ENCODE measurements around the gene EXOC2.

EXOC2 gene

DNA sequence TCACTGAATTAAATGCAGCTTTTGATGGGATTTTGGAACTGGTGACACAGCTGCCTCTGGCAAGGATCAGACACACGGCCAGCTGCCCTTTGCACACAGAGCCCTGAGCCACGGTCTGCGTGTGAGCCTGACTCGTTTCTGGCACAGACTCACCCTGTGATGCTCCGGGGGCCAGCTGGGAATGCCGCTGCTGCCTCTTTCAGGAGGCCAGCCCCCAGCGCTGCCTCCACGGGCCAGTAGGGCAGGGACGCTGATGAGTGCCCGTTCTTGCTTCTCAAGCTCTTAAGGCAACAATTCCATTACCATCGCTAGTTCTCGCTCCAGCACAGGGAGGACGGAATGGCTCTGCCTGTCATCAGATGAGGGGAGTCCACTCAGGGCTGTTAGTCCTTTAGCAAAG, 239.8 kb downstream of the EXOC2 start (continued):
- TF ChIP-seq TOX (CRISPR knock-in tag; IDR thresholded peaks at IDR 0.05; ENCODE audit: borderline replicate concordance) (no peak), RARB (CRISPR knock-in tag; IDR thresholded peaks at IDR 0.05) (no peak), ZFP30 (CRISPR knock-in tag; IDR thresholded peaks at IDR 0.05) (no peak)
- TF ChIP-seq, protein P1, sequence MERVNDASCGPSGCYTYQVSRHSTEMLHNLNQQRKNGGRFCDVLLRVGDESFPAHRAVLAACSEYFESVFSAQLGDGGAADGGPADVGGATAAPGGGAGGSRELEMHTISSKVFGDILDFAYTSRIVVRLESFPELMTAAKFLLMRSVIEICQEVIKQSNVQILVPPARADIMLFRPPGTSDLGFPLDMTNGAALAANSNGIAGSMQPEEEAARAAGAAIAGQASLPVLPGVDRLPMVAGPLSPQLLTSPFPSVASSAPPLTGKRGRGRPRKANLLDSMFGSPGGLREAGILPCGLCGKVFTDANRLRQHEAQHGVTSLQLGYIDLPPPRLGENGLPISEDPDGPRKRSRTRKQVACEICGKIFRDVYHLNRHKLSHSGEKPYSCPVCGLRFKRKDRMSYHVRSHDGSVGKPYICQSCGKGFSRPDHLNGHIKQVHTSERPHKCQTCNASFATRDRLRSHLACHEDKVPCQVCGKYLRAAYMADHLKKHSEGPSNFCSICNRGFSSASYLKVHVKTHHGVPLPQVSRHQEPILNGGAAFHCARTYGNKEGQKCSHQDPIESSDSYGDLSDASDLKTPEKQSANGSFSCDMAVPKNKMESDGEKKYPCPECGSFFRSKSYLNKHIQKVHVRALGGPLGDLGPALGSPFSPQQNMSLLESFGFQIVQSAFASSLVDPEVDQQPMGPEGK (CRISPR knock-in tag; IDR thresholded peaks at IDR 0.05; ENCODE audit: borderline replicate concordance), result no peak

GRCh38 chr6:452301-453067, 240.5 kb downstream of the EXOC2 start:
- no peak; the same call in 2 of the 3 replicates for ATAC-seq
- TF ChIP-seq ZFP3 (CRISPR knock-in tag; IDR thresholded peaks at IDR 0.05), result no peak
- no peak for TF ChIP-seq CSDC2 (CRISPR knock-in tag; IDR thresholded peaks at IDR 0.05)
- no peak for TF ChIP-seq PPARA (CRISPR knock-in tag; IDR thresholded peaks at IDR 0.05; ENCODE audit: borderline replicate concordance)
- TF ChIP-seq OSR1 (CRISPR knock-in tag; IDR thresholded peaks at IDR 0.05), result no peak

GRCh38 chr6:451847-452246, 241.1 kb downstream of the EXOC2 start:
- TF ChIP-seq PPARA (CRISPR knock-in tag; IDR thresholded peaks at IDR 0.05; ENCODE audit: borderline replicate concordance), result no peak
- TF ChIP-seq BACH2 (CRISPR knock-in tag; IDR thresholded peaks at IDR 0.05; ENCODE audit: borderline replicate concordance), result no peak
- TF ChIP-seq ARNTL (CRISPR knock-in tag; IDR thresholded peaks at IDR 0.05; ENCODE audit: borderline replicate concordance, low read depth), result no peak
- TF ChIP-seq ZNF70 (CRISPR knock-in tag; IDR thresholded peaks at IDR 0.05), result no peak
- no peak for TF ChIP-seq TSHZ2 (CRISPR knock-in tag; IDR thresholded peaks at IDR 0.05)
- TF ChIP-seq ISL1 (CRISPR knock-in tag; IDR thresholded peaks at IDR 0.05), result no peak
- no peak for TF ChIP-seq ZNF565 (CRISPR knock-in tag; conservative IDR thresholded peaks at IDR 0.05; ENCODE audit: low read depth)
- TF ChIP-seq GLIS3 (CRISPR knock-in tag; IDR thresholded peaks at IDR 0.05), result no peak
- no peak for TF ChIP-seq ZC3H10 (CRISPR knock-in tag; IDR thresholded peaks at IDR 0.05)
- TF ChIP-seq, protein P2, sequence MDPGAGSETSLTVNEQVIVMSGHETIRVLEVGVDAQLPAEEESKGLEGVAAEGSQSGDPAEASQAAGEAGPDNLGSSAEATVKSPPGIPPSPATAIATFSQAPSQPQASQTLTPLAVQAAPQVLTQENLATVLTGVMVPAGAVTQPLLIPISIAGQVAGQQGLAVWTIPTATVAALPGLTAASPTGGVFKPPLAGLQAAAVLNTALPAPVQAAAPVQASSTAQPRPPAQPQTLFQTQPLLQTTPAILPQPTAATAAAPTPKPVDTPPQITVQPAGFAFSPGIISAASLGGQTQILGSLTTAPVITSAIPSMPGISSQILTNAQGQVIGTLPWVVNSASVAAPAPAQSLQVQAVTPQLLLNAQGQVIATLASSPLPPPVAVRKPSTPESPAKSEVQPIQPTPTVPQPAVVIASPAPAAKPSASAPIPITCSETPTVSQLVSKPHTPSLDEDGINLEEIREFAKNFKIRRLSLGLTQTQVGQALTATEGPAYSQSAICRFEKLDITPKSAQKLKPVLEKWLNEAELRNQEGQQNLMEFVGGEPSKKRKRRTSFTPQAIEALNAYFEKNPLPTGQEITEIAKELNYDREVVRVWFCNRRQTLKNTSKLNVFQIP (CRISPR knock-in tag; IDR thresholded peaks at IDR 0.05; ENCODE audit: borderline replicate concordance, low read depth), result no peak
- no peak for TF ChIP-seq CREB5 (CRISPR knock-in tag; IDR thresholded peaks at IDR 0.05; ENCODE audit: low read depth)
- TF ChIP-seq OSR1 (CRISPR knock-in tag; IDR thresholded peaks at IDR 0.05), result no peak
- TF ChIP-seq, protein P1 (CRISPR knock-in tag; IDR thresholded peaks at IDR 0.05; ENCODE audit: borderline replicate concordance), result no peak
- TF ChIP-seq TOX (CRISPR knock-in tag; IDR thresholded peaks at IDR 0.05; ENCODE audit: borderline replicate concordance), result no peak
- TF ChIP-seq ZNF8 (CRISPR knock-in tag; IDR thresholded peaks at IDR 0.05), result no peak
- TF ChIP-seq ESRRG (CRISPR knock-in tag; IDR thresholded peaks at IDR 0.05), result no peak
- ATAC-seq, result no peak

Data from SK-N-SH treated with all-trans-retinoic acid at 6 μM for 48 hours (cell line).